Uterus (tissue), 2 donors: ENCODE measurements around the gene PLAAT3.

Experiments
- CTCF ChIP-seq, 4 experiments: fragments of 200-600 bp in 2 of 4; fragments of 450-650 bp in 2 of 4; sonication (generic) in 2 of 4; IDR thresholded peaks; one replicate each; pipeline ENCODE4 v1.5.1; 2016 to 2019; ENCODE audit warnings: antibody characterized with exemption in 4 of 4, mild to moderate bottlenecking in 2 of 4, moderate library complexity in 1 of 4
- POLR2A ChIP-seq, 2 donors: fragments of 450-650 bp; IDR thresholded peaks; one replicate each; pipeline ENCODE4 v1.6.1; 2016; ENCODE audit warnings: antibody characterized with exemption in 2 of 2, mild to moderate bottlenecking in 1 of 2, moderate library complexity in 1 of 2

- TF ChIP-seq CTCF (IDR thresholded peaks at IDR 0.05) (no peak), POLR2A (IDR thresholded peaks at IDR 0.05) (no peak)
Measured at GRCh38 chr11:63652671-63653070, 38.4 kb upstream of the PLAAT3 start.
